ENCODE data around the gene CYTH1.

GRCh38 chr17:78661093-78661770 is 120.8 kb downstream of the CYTH1 start:
- TF ChIP-seq ZNF384 (IDR thresholded peaks at IDR 0.05) (no peak), FOXM1 (IDR thresholded peaks at IDR 0.05; ENCODE audit: borderline replicate concordance) (no peak), ELF4 (IDR thresholded peaks at IDR 0.05) (no peak), SP1 (IDR thresholded peaks at IDR 0.05) (no peak), CTBP1 (IDR thresholded peaks at IDR 0.05; ENCODE audit: borderline replicate concordance) (no peak)

All from HEK293T (cell line).